Fibroblast of the aortic adventitia (primary cell): ENCODE results near the gene SKAP1. TPM values are rescaled to one million over a fixed set of nuclear protein-coding genes. Genes with fewer than 3 reads are reported as not detected.
"Not testable (repeated sequence)": the region's sequence is repeated elsewhere in the genome, so short reads cannot be mapped to it uniquely, and the experiment has no call there.

Source experiments
- DNase-seq: peaks from one replicate; pipeline ENCODE4 v3.0.0-alpha.2; 2010; ENCODE audit warnings: low read depth
- H3K4me3 ChIP-seq: 2 replicates; pipeline ENCODE4 v1.5.1; 2011; ENCODE audit warnings: low read depth, mild to moderate bottlenecking, control low read depth, low read length, moderate library complexity
- total RNA-seq: library from RNA; depleted of rRNA; stranded (reverse); fragments of >200 nt; gene quantifications from 2 replicates; pipeline ENCODE4 v1.2.3, GENCODE V29; 2012; ENCODE audit warnings: low replicate concordance
- TF ChIP-seq, protein P1 (sequence below): IDR thresholded peaks from 2 replicates; pipeline ENCODE4 v1.5.1; 2011; ENCODE audit warnings: mild to moderate bottlenecking, low read length, control low read depth, inconsistent platforms; ENCODE audit not compliant: insufficient read depth

Gene SKAP1
- total RNA-seq, 1 donor: not detected

DNA sequence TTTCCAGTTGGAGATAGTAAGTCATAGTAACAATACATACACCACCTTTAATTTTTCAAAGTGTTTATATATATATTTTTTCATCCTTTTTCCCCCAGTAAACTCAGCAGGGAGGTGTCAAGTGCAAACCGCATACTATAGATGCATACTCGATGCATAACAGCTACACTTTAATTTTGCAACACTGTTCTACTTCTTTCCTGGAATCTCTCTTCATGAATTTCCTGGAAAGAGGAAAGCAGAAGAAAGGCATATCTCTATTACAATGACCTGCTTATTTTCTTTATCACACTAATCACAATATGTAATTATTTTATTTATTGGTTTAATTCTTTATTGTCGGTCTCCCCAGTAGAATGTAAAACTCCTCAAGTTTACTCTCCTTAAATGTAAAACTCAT, 182.4 kb downstream of the SKAP1 start:
- TF ChIP-seq, protein P1, sequence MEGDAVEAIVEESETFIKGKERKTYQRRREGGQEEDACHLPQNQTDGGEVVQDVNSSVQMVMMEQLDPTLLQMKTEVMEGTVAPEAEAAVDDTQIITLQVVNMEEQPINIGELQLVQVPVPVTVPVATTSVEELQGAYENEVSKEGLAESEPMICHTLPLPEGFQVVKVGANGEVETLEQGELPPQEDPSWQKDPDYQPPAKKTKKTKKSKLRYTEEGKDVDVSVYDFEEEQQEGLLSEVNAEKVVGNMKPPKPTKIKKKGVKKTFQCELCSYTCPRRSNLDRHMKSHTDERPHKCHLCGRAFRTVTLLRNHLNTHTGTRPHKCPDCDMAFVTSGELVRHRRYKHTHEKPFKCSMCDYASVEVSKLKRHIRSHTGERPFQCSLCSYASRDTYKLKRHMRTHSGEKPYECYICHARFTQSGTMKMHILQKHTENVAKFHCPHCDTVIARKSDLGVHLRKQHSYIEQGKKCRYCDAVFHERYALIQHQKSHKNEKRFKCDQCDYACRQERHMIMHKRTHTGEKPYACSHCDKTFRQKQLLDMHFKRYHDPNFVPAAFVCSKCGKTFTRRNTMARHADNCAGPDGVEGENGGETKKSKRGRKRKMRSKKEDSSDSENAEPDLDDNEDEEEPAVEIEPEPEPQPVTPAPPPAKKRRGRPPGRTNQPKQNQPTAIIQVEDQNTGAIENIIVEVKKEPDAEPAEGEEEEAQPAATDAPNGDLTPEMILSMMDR: no peak
- no peak for DNase-seq
- no peak overlapping the region for H3K4me3 ChIP-seq

DNA sequence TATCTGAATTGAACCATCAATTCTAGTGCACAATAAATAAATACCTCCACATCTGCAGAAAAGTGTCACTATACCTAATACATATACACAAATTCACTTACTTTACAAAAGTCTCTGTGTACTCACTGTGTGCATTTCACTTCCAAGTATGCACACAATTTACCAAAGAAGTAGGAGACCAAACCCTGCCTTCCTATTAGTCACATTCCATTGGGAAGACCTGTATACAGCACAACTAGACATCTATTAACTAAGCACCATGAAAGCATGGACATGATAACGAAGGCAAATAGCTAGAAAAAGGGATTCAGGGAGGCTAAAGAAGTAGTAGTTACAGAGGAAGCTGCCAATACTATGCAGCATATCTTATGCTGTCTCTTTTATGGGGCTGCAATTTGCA, 183.0 kb downstream of the SKAP1 start:
- no peak for DNase-seq
- H3K4me3 ChIP-seq: no peak overlapping the region
- TF ChIP-seq, protein P1: no peak

GRCh38 chr17:48246612-48247011, 183.4 kb downstream of the SKAP1 start:
- TF ChIP-seq, protein P1: no peak
- no peak overlapping the region for H3K4me3 ChIP-seq
- DNase-seq: no peak

GRCh38 chr17:48245465-48246033, 184.5 kb downstream of the SKAP1 start:
- not testable (repeated sequence) for DNase-seq, H3K4me3 ChIP-seq

- TF ChIP-seq, protein P1: no peak
- H3K4me3 ChIP-seq: no peak overlapping the region
- no peak for DNase-seq
Observed at GRCh38 chr17:48244814-48245213, 185.2 kb downstream of the SKAP1 start.

DNA sequence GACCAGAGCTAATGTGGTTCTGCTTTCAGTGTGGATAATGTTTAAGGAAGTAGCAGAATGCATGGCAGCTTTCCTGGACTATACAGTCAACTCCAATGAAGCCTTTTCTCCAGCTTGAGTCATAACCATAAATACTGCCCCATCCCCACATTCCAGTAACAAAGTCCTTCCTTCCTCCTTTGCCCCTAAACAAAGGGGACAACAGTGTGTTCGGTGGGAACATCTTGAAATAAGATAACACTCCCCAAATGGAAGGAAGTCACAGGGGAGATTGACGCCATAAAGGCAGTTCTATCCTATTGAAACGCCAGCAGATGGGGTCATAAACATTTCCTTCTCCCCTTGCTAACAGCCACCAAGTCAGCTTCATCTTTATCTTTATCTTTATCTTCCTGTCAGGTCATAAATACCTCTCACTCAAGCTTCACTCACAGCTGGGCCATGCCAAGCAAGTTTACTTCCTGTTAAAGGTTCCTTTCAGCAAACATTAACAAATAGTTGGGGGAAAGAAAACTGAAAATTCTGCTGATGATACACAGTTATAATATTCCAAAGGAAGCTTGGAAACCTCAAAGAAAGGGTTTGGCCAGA, 185.8 kb downstream of the SKAP1 start:
- TF ChIP-seq, protein P1: no peak
- DNase-seq: no peak
- H3K4me3 ChIP-seq: no peak overlapping the region

DNA sequence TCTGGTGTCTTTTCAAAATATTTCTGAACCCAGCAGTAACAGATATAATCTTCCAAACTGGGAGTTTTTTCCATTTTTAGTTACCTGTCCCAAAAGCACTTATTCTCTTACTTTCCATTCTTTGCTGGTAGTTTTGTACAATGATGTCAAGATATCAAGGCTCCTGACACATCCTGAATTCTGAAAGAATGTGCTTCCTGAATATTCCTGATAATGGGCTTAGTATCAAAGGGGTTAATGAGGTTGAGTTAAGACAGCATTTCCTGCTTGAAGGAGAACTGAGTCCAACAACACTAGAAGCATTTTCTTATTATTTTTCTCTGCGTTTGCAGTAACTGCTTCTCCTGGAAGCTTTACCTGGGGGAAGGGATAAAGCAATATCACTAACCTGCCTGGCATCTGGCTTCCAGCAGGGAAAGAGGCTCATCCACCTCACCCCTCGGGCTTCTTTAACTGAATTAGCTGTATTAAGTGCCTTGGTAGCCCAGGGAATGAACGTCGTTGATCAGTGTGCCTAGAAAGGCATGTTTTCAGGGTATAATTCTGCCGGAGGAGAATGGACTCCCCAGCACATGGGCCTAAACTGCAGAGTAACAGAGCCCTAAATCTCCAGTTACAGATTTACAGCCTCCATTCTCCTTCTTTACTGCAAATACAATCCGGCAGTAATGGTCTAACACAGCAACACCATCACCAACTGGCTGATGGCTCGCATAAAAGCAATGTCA, 188.1 kb downstream of the SKAP1 start:
- no peak overlapping the region for H3K4me3 ChIP-seq
- no peak for DNase-seq
- TF ChIP-seq, protein P1: no peak
